GM18868 (cell line): ENCODE measurements around the gene GMCL2.
"Not testable (repeated sequence)": the region's sequence is repeated elsewhere in the genome, so short reads cannot be mapped to it uniquely, and the experiment has no call there.

Experiments used
- ATAC-seq: cut with Tn5 transposase; IDR thresholded peaks from one replicate; pipeline ENCODE4 v1.9.1; 2021; ENCODE audit warnings: mild to moderate bottlenecking, moderate library complexity; ENCODE audit not compliant: unreplicated experiment

The GMCL2 gene

DNA sequence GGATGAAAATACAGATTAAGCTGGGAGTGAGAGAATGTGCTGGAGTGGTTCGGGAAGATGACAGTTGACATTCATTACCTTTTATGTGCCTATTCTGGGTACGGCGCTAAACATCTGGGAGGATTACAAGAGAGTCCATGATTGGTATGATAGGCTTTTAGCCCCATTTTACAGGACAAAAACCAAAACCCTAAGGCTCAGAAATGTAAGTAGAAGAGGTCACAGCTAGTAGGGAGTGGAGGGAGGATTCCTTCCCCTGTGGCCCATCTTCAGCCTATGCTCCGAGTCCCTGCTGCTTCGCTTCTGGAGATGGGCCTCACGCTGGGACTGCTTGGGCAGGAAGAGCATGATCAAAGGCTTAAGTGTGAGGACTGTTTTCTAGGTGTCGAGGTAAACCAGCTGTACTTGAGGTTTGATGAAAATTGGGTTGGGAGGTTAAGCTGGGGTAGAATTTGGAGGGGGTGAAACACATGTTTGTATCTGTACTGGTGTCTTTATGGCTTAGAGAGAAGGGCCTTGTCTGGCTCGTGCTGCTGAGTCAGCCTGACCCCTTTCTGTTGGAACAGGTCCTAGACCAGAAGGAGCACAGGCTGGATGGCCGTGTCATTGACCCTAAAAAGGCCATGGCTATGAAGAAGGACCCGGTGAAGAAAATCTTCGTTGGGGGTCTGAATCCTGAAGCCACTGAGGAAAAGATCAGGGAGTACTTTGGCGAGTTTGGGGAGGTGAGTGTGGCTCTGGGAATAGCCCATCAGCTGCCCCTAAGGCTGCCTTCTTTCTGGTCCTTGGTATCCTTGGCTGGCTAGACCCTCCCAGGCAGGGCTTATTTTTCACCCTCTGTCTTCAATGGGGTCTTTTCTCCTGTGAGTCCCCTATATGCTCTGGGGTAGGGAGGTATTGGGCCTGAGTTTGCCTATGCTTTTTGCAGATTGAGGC, 19.3 kb upstream of the GMCL2 start:
- no peak for ATAC-seq

DNA sequence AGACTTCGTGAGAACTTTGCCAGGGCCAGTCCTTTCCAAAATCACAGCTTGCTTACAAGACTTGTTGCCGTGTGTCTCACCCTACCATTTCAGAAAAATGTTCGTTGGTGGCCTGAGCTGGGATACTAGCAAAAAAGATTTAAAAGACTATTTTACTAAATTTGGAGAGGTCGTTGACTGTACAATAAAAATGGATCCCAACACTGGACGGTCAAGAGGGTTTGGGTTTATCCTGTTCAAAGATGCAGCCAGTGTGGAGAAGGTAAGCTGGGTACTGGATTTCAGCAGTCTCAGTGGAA, 18.5 kb upstream of the GMCL2 start:
- no peak for ATAC-seq

GRCh38 chr5:178204935-178205748, 18.0 kb upstream of the GMCL2 start:
- ATAC-seq: peak; percentile 56

GRCh38 chr5:178204182-178204934, 17.2 kb upstream of the GMCL2 start, which contains the start of gene HNRNPAB:
Gene HNRNPAB (plus strand): TSS chr5:178204533. CDS start chr5:178204838, 305 bp downstream.
- peak; percentile 85 for ATAC-seq

GRCh38 chr5:178203670-178204181, 16.6 kb upstream of the GMCL2 start:
- ATAC-seq: peak; percentile 6

GRCh38 chr5:178202541-178202940, 15.4 kb upstream of the GMCL2 start:
- no peak for ATAC-seq

GRCh38 chr5:178201927-178202235, 14.7 kb upstream of the GMCL2 start:
- ATAC-seq: no peak

- ATAC-seq: no peak
Observed at GRCh38 chr5:178201221-178201926, 14.2 kb upstream of the GMCL2 start.

DNA sequence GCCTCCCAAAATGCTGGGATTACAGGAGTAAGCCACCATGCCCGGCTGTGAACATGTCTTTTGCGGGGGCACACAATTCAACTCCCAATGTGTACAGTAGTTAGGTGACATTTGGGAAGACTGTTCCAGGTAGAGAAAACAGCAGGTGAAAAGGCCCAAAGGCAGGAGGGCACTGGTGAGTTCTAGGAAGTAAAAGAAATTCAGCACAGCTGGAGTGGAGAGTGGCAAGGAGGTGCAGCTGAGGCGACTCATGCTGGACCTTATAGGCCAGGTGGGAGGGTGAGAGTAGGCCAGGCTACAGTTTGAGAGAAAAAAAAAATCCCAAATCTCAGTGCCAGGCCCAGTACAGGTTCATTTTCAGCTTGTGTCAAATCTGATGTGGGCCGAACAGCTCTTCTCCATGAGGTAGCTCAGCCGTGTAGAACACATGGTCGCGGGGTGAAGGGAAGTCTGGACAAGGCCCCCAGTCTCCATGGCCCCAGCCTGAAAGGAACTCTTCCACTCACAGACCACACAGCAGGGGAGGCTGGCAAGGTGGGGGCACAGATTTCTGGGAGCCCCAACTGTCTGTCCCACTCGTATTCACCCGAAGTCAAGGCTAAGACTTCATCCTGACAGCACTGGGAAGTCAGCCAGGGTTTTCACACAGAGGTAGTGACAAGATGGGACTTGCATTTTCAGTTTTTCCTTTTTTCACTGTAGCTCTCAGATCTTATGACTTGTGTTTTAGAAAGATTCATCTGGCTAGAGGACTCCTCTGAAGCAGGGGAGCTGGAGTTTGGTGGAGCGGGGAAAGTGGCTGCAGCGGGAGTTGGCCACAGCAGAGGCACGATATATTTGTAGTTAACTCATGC, 12.6 kb upstream of the GMCL2 start:
- no peak for ATAC-seq

GRCh38 chr5:178198706-178199105, 11.5 kb upstream of the GMCL2 start:
- no peak for ATAC-seq

DNA sequence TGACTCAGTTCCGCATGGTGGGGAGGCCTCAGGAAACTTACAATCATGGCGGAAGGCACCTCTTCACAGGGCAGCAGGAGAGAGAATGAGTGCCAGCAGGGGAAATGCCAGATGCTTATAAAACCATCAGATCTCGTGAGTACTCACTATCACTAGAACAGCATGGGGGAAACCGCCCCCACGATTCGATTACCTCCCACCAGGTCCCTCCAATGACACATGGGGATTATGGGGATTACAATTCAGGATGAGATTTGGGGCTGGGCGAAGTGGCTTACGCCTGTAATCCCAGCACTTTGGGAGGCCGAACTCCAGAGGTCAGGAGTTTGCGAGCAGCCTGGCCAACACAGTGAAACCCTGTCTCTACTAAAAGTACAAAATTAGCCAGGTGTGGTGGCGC, 11.0 kb upstream of the GMCL2 start:
- not testable (repeated sequence) for ATAC-seq

DNA sequence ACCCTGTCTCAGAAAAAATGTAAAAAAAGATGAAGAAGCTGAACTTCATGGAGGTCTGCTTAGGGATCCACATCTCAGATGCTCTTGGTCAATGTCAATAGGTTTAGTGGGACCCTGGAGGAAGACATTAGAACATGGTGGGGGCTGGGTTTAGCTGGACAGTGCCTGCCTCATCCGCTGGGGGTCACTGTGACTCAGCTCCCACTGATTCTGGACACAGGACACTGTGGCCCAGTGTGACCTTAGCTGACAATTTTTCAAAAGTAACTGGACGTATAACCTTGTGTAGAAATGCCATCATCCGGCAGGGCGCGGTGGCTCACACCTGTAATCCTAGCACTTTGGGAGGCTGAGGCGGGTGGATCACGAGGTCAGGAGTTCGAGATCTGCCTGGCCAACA, 9.8 kb upstream of the GMCL2 start:
- ATAC-seq: no peak

- no peak for ATAC-seq
Observed at GRCh38 chr5:178196281-178196812, 9.2 kb upstream of the GMCL2 start.

DNA sequence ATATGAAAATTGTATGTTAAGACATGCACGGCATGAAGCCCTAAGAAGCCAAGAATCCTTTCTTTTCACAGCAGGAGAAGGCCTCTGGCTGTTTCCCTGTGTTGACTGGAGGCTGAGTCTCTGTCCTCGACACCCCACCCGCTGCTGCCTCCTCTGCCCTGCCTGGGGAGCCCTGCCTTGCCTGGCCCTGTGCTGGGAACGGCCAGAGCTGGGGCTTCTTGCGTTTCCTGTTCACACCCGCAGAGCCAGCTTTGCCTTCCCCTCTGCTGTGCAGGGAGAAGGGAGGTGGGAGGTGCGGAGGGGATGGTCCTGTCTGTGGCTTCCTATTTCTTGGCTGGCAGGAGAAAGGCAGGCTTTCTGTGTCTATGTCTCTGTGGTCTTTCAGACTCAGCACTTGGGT, 6.9 kb upstream of the GMCL2 start:
- ATAC-seq: no peak

GRCh38 chr5:178193251-178193809, 6.2 kb upstream of the GMCL2 start:
- ATAC-seq: no peak

DNA sequence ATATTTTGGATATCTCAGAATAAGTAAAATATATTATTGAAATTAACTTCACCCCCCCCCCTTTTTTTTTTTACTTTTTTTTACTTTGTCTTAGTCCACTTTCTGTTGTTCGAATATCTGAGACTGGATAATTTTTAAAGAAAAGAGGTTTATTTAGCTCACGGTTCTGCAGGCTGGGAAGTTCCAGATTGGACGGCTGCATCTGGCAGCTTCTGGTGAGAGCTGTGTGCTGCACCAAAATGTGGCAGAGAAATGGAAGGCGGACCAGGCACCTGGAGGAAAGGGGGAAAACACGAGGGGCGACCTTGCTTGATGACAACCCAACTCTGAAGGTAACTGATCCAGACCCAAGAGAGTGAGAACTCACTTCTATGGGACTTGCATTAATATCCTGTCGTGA, 5.6 kb upstream of the GMCL2 start:
- ATAC-seq: no peak

- ATAC-seq: no peak
Observed at GRCh38 chr5:178192244-178192643, 5.1 kb upstream of the GMCL2 start.

- no peak for ATAC-seq
Observed at GRCh38 chr5:178191661-178192060, 4.5 kb upstream of the GMCL2 start.

DNA sequence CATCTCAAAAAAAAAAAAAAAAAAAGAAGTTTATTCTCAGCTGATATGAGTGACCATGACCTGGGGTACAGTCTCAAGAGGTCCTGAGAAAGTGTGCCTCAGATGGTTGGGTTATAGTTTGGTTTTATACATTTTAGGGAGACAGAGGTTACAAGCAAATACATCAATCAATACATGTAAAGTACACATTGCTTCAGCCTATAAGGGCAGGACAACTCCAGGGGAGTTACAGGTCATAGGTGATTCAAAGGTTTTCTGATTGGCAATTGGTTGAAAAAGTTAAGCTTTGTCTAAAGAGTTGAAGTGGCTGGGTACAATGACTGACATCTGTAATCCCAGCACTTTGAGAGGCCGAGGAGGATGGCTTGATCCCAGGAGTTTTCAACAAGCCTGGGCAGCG, 2.3 kb upstream of the GMCL2 start:
- no peak for ATAC-seq
